ENCODE results near the gene GOLGA6L10.
"Not testable (repeated sequence)": the region's sequence is repeated elsewhere in the genome, so short reads cannot be mapped to it uniquely, and the experiment has no call there.

GOLGA6L10 gene

GRCh38 chr15:82338573-82338972 is 10.7 kb downstream of the GOLGA6L10 start:
- not testable (repeated sequence) for H3K36me3 ChIP-seq (ENCODE audit: control insufficient read depth, low read depth, low read length); H3K4me3 ChIP-seq (ENCODE audit: low read length); H3K9ac ChIP-seq (ENCODE audit: low read length); H3K27me3 ChIP-seq (ENCODE audit: control insufficient read depth, insufficient read depth, low read length); H3K27ac ChIP-seq (ENCODE audit: low read length); H3K4me1 ChIP-seq (ENCODE audit: control insufficient read depth, low read depth, low read length); H3K9me3 ChIP-seq (ENCODE audit: control insufficient read depth, low read depth, low read length)

- H3K27me3 ChIP-seq (ENCODE audit: control insufficient read depth, insufficient read depth, low read length); H3K9me3 ChIP-seq (ENCODE audit: control insufficient read depth, low read depth, low read length); H3K9ac ChIP-seq (ENCODE audit: low read length); H3K4me3 ChIP-seq (ENCODE audit: low read length); H3K4me1 ChIP-seq (ENCODE audit: control insufficient read depth, low read depth, low read length); H3K36me3 ChIP-seq (ENCODE audit: control insufficient read depth, low read depth, low read length); H3K27ac ChIP-seq (ENCODE audit: low read length): not testable (repeated sequence)
These were observed 11.2 kb downstream of the GOLGA6L10 start for GRCh38 chr15:82338053-82338452.

GRCh38 chr15:82337051-82337450 is 12.2 kb downstream of the GOLGA6L10 start:
- H3K9me3 ChIP-seq (ENCODE audit: control insufficient read depth, low read depth, low read length), result not testable (repeated sequence)

GRCh38 chr15:82336180-82336647 is 13.1 kb downstream of the GOLGA6L10 start:
- not testable (repeated sequence) for H3K9ac ChIP-seq (ENCODE audit: low read length); H3K4me1 ChIP-seq (ENCODE audit: control insufficient read depth, low read depth, low read length); H3K4me3 ChIP-seq (ENCODE audit: low read length); H3K9me3 ChIP-seq (ENCODE audit: control insufficient read depth, low read depth, low read length); H3K36me3 ChIP-seq (ENCODE audit: control insufficient read depth, low read depth, low read length); H3K27ac ChIP-seq (ENCODE audit: low read length); H3K27me3 ChIP-seq (ENCODE audit: control insufficient read depth, insufficient read depth, low read length)

More at GRCh38 chr15:82337051-82337450, 12.2 kb downstream of the GOLGA6L10 start:
- H3K4me1 ChIP-seq (ENCODE audit: control insufficient read depth, low read depth, low read length); H3K27me3 ChIP-seq (ENCODE audit: control insufficient read depth, insufficient read depth, low read length); H3K4me3 ChIP-seq (ENCODE audit: low read length); H3K9ac ChIP-seq (ENCODE audit: low read length); H3K27ac ChIP-seq (ENCODE audit: low read length); H3K36me3 ChIP-seq (ENCODE audit: control insufficient read depth, low read depth, low read length): not testable (repeated sequence)

- not testable (repeated sequence) for H3K27ac ChIP-seq (ENCODE audit: low read length); H3K4me1 ChIP-seq (ENCODE audit: control insufficient read depth, low read depth, low read length); H3K9ac ChIP-seq (ENCODE audit: low read length); H3K36me3 ChIP-seq (ENCODE audit: control insufficient read depth, low read depth, low read length); H3K9me3 ChIP-seq (ENCODE audit: control insufficient read depth, low read depth, low read length); H3K27me3 ChIP-seq (ENCODE audit: control insufficient read depth, insufficient read depth, low read length); H3K4me3 ChIP-seq (ENCODE audit: low read length)
These were observed 14.3 kb downstream of the GOLGA6L10 start for GRCh38 chr15:82335006-82335405.

- H3K9me3 ChIP-seq (ENCODE audit: control insufficient read depth, low read depth, low read length); H3K36me3 ChIP-seq (ENCODE audit: control insufficient read depth, low read depth, low read length); H3K27me3 ChIP-seq (ENCODE audit: control insufficient read depth, insufficient read depth, low read length); H3K27ac ChIP-seq (ENCODE audit: low read length); H3K4me1 ChIP-seq (ENCODE audit: control insufficient read depth, low read depth, low read length); H3K9ac ChIP-seq (ENCODE audit: low read length); H3K4me3 ChIP-seq (ENCODE audit: low read length): not testable (repeated sequence)
These were observed 14.7 kb downstream of the GOLGA6L10 start for GRCh38 chr15:82334554-82334932.

- H3K4me1 ChIP-seq (ENCODE audit: control insufficient read depth, low read depth, low read length); H3K36me3 ChIP-seq (ENCODE audit: control insufficient read depth, low read depth, low read length); H3K9me3 ChIP-seq (ENCODE audit: control insufficient read depth, low read depth, low read length); H3K4me3 ChIP-seq (ENCODE audit: low read length); H3K27ac ChIP-seq (ENCODE audit: low read length); H3K27me3 ChIP-seq (ENCODE audit: control insufficient read depth, insufficient read depth, low read length); H3K9ac ChIP-seq (ENCODE audit: low read length): not testable (repeated sequence)
These were observed 15.4 kb downstream of the GOLGA6L10 start for GRCh38 chr15:82333603-82334553.

- not testable (repeated sequence) for H3K27ac ChIP-seq (ENCODE audit: low read length); H3K4me3 ChIP-seq (ENCODE audit: low read length); H3K4me1 ChIP-seq (ENCODE audit: control insufficient read depth, low read depth, low read length); H3K9ac ChIP-seq (ENCODE audit: low read length); H3K9me3 ChIP-seq (ENCODE audit: control insufficient read depth, low read depth, low read length); H3K27me3 ChIP-seq (ENCODE audit: control insufficient read depth, insufficient read depth, low read length); H3K36me3 ChIP-seq (ENCODE audit: control insufficient read depth, low read depth, low read length)
These were observed 16.3 kb downstream of the GOLGA6L10 start for GRCh38 chr15:82332711-82333602.

- H3K27me3 ChIP-seq (ENCODE audit: control insufficient read depth, insufficient read depth, low read length); H3K9me3 ChIP-seq (ENCODE audit: control insufficient read depth, low read depth, low read length); H3K27ac ChIP-seq (ENCODE audit: low read length); H3K9ac ChIP-seq (ENCODE audit: low read length); H3K4me1 ChIP-seq (ENCODE audit: control insufficient read depth, low read depth, low read length); H3K36me3 ChIP-seq (ENCODE audit: control insufficient read depth, low read depth, low read length); H3K4me3 ChIP-seq (ENCODE audit: low read length): not testable (repeated sequence)
These were observed 17.5 kb downstream of the GOLGA6L10 start for GRCh38 chr15:82331576-82332304.

GRCh38 chr15:82330921-82331320 is 18.4 kb downstream of the GOLGA6L10 start:
- H3K9me3 ChIP-seq (ENCODE audit: control insufficient read depth, low read depth, low read length); H3K4me1 ChIP-seq (ENCODE audit: control insufficient read depth, low read depth, low read length); H3K9ac ChIP-seq (ENCODE audit: low read length); H3K27ac ChIP-seq (ENCODE audit: low read length); H3K36me3 ChIP-seq (ENCODE audit: control insufficient read depth, low read depth, low read length); H3K27me3 ChIP-seq (ENCODE audit: control insufficient read depth, insufficient read depth, low read length); H3K4me3 ChIP-seq (ENCODE audit: low read length): not testable (repeated sequence)

- not testable (repeated sequence) for H3K27ac ChIP-seq (ENCODE audit: low read length); H3K4me1 ChIP-seq (ENCODE audit: control insufficient read depth, low read depth, low read length); H3K9me3 ChIP-seq (ENCODE audit: control insufficient read depth, low read depth, low read length)
These were observed 20.2 kb downstream of the GOLGA6L10 start for GRCh38 chr15:82329039-82329438.

More at GRCh38 chr15:82329039-82329438, 20.2 kb downstream of the GOLGA6L10 start:
- H3K36me3 ChIP-seq (ENCODE audit: control insufficient read depth, low read depth, low read length); H3K9ac ChIP-seq (ENCODE audit: low read length); H3K4me3 ChIP-seq (ENCODE audit: low read length); H3K27me3 ChIP-seq (ENCODE audit: control insufficient read depth, insufficient read depth, low read length): not testable (repeated sequence)
